A549 (cell line): ENCODE measurements around the gene CAMTA1. TPM values are rescaled to one million over a fixed set of nuclear protein-coding genes. Genes with fewer than 3 reads are reported as not detected.
"Not testable (repeated sequence)": the region's sequence is repeated elsewhere in the genome, so short reads cannot be mapped to it uniquely, and the experiment has no call there.

Experiments
- ATAC-seq, 2 experiments: fragments of 200-7000 bp in 1 of 2; fragments of >200 bp in 1 of 2; cut with Nextera tagmentation in 1 of 2; cut with Tn5 transposase in 1 of 2; 3 replicates each; pipeline versions ENCODE4 v1.8.0 to v1.9.1; 2018 to 2020; ENCODE audit warnings: mild to moderate bottlenecking in 1 of 2, moderate library complexity in 1 of 2
- CTCF ChIA-PET: fragments of 300-600 bp; sonication (Branson Sonifier 250); formaldehyde crosslinking; extraction: SDS; loops from one replicate; lab custom pipeline; 2021; ENCODE audit warnings: antibody characterized with exemption, inconsistent platforms; lab: Yijun Ruan, JAX
- POLR2A ChIA-PET: fragments of 350-600 bp; formaldehyde crosslinking; extraction: SDS; loops from one replicate; lab custom pipeline; 2021; ENCODE audit warnings: antibody characterized with exemption, inconsistent platforms; lab: Yijun Ruan, JAX
- DNase-seq, 2 experiments: peaks; one replicate each; pipeline versions ENCODE4 v3.0.0 to v3.0.0-alpha.2; 2011 to 2016; ENCODE audit warnings: low read depth in 1 of 2, low spot score in 1 of 2
- FAIRE-seq: peaks from 2 replicates; lab custom pipeline; 2011; peaks lifted over from hg19 to GRCh38; lab: Jason Lieb, UNC
- H3K27ac ChIP-seq, 2 experiments: fragments of >200 bp; sonication (Bioruptor Twin); formaldehyde crosslinking; 3 replicates each; pipeline ENCODE4 v1.5.1; 2016 to 2017
- H3K4me1 ChIP-seq: fragments of >200 bp; sonication (Bioruptor Twin); formaldehyde crosslinking; 3 replicates; pipeline ENCODE4 v1.6.1; 2016
- H3K4me2 ChIP-seq: fragments of >200 bp; sonication (Bioruptor Twin); formaldehyde crosslinking; 3 replicates; pipeline ENCODE4 v1.6.1; 2016
- H3K4me3 ChIP-seq: fragments of >200 bp; sonication (Bioruptor Twin); formaldehyde crosslinking; 3 replicates; pipeline ENCODE4 v1.5.1; 2016
- H3K9me3 ChIP-seq: fragments of >200 bp; sonication (Bioruptor Twin); formaldehyde crosslinking; 3 replicates; pipeline ENCODE4 v1.6.1; 2016
- BCL3 ChIP-seq: fragments of >200 bp; sonication (Bioruptor Twin); formaldehyde crosslinking; IDR thresholded peaks from 3 replicates; pipeline ENCODE4 v1.6.1; 2016
- CEBPB ChIP-seq, 2 experiments: fragments of >200 bp in 1 of 2; sonication (Bioruptor Twin) in 1 of 2; formaldehyde crosslinking in 1 of 2; IDR thresholded peaks; 2 replicates each; pipeline ENCODE4 v1.6.1; 2012 to 2016
- CTCF ChIP-seq: fragments of >200 bp; sonication (Bioruptor Twin); formaldehyde crosslinking; IDR thresholded peaks from 3 replicates; pipeline ENCODE4 v1.5.1; 2016
- E2F6 ChIP-seq: IDR thresholded peaks from 2 replicates; pipeline ENCODE4 v1.6.1; 2012; ENCODE audit warnings: low read depth, borderline replicate concordance
- EP300 ChIP-seq, 2 experiments: fragments of >200 bp; sonication (Bioruptor Twin); formaldehyde crosslinking; IDR thresholded peaks; 2 replicates in 1 of 2; 3 replicates in 1 of 2; pipeline ENCODE4 v1.6.1; 2016 to 2017
- ESRRA ChIP-seq: fragments of 150-350 bp; IDR thresholded peaks from 2 replicates; pipeline ENCODE4 v1.6.1; 2014; ENCODE audit warnings: mild to moderate bottlenecking, low read length, borderline replicate concordance
- FOSL2 ChIP-seq, 2 experiments: fragments of 450-650 bp in 1 of 2; fragments of >200 bp in 1 of 2; sonication (Bioruptor Twin) in 1 of 2; formaldehyde crosslinking; IDR thresholded peaks; 2 replicates each; pipeline versions ENCODE4 v1.5.0 to v1.6.1; 2016 to 2020; ENCODE audit warnings: mild to moderate bottlenecking in 1 of 2, moderate library complexity in 1 of 2
- GATA3 ChIP-seq: IDR thresholded peaks from 2 replicates; pipeline ENCODE4 v1.6.1; 2012; ENCODE audit warnings: borderline replicate concordance
- HDAC2 ChIP-seq: fragments of 200-600 bp; sonication (generic); IDR thresholded peaks from 2 replicates; pipeline ENCODE4 v1.6.1; 2016
- HOXB13 ChIP-seq: fragments of 250-450 bp; sonication (Bioruptor Pico); IDR thresholded peaks from 2 replicates; pipeline ENCODE4 v1.5.0; 2020; ENCODE audit warnings: low read depth, mild to moderate bottlenecking, moderate library complexity
- HOXB5 ChIP-seq: fragments of 250-450 bp; sonication (Bioruptor Pico); IDR thresholded peaks from 2 replicates; pipeline ENCODE4 v1.5.0; 2020; ENCODE audit warnings: mild to moderate bottlenecking, moderate library complexity
- PBX3 ChIP-seq: IDR thresholded peaks from 2 replicates; pipeline ENCODE4 v1.6.1; 2012
- RAD21 ChIP-seq, 2 experiments: fragments of >200 bp in 1 of 2; sonication (Bioruptor Twin) in 1 of 2; formaldehyde crosslinking in 1 of 2; IDR thresholded peaks in 1 of 2; conservative IDR thresholded peaks in 1 of 2; 2 replicates in 1 of 2; 3 replicates in 1 of 2; pipeline ENCODE4 v1.6.1; 2012 to 2018; ENCODE audit warnings: inconsistent platforms in 1 of 2
- RFX5 ChIP-seq: fragments of 450-650 bp; IDR thresholded peaks from 2 replicates; pipeline ENCODE4 v1.7.1; 2014; ENCODE audit warnings: antibody characterized with exemption, mild to moderate bottlenecking, moderate library complexity
- SREBF2 ChIP-seq: fragments of 450-650 bp; IDR thresholded peaks from 2 replicates; pipeline ENCODE4 v1.6.1; 2014; ENCODE audit warnings: mild to moderate bottlenecking, moderate library complexity
- ZC3H11A ChIP-seq: fragments of 450-650 bp; IDR thresholded peaks from 2 replicates; pipeline ENCODE4 v1.6.1; 2014; ENCODE audit warnings: antibody characterized with exemption, mild to moderate bottlenecking
- ZNF302 ChIP-seq: fragments of 250-450 bp; sonication (Bioruptor Pico); IDR thresholded peaks from 2 replicates; pipeline ENCODE4 v1.9.0; 2021; ENCODE audit warnings: inconsistent platforms, mild to moderate bottlenecking, moderate library complexity
- WGBS: methylation state at CpG from one replicate; pipeline ENCODE4 v1.1.6; 2017; ENCODE audit errors: missing lambda C conversion rate; 5-methylcytosine and 5-hydroxymethylcytosine counted together
- polyA plus RNA-seq, 4 experiments: library from polyadenylated mRNA; depleted of rRNA in 3 of 4; stranded (reverse); fragments of >200 nt; fragmentation: RNase III in 1 of 4; extraction: RNeasy Plus Mini Kit Qiagen cat#74134 plus additional on column Dnase treatment in 1 of 4; gene quantifications; 2 replicates in 3 of 4; 3 replicates in 1 of 4; pipeline ENCODE4 v1.2.3, GENCODE V29; 2011 to 2017

Gene CAMTA1
- polyA plus RNA-seq, 2 of the 4 experiments (the other 2 are of a cell fraction), result 58.8 to 75.0 TPM

- TF ChIP-seq CEBPB (IDR thresholded peaks at IDR 0.05) (no peak), FOSL2 (IDR thresholded peaks at IDR 0.05) (no peak), FOSL2 (CRISPR knock-in tag; IDR thresholded peaks at IDR 0.05) (no peak)
- TF ChIP-seq, all 56 proteins: peak for 0
Observed at GRCh38 chr1:7379441-7379971, 594.3 kb downstream of the CAMTA1 start (continued).

- 84% methylated on average over 8 of the region's 9 CpGs for WGBS
- H3K4me3 ChIP-seq, H3K4me2 ChIP-seq, POLR2A ChIA-PET, FAIRE-seq, ATAC-seq, CTCF ChIA-PET, DNase-seq, H3K4me1 ChIP-seq, H3K9me3 ChIP-seq: not testable (repeated sequence)
- H3K27ac ChIP-seq, result peak overlapping the region in 1 of 2 experiments; percentile 59; a peak in 2 of 6 replicates
Observed at GRCh38 chr1:7380068-7380467, 594.8 kb downstream of the CAMTA1 start.

- Histone ChIP-seq H3K9me3 (no peaks in the 10 kb centered on the region), H3K27ac (peak overlapping the region in 1 of 2 experiments; percentile 59; a peak in 2 of 6 replicates), H3K4me1 (no peaks in the 10 kb centered on the region), H3K4me3 (no peak overlapping the region), H3K4me2 (no peak overlapping the region)
- FAIRE-seq (no peak), DNase-seq (no peak), ATAC-seq (no peak)
- CTCF ChIA-PET, result no interaction called here
- POLR2A ChIA-PET, result no interaction called here
- 83% methylated on average over 3 of the region's 3 CpGs for WGBS
- no peak for TF ChIP-seq BCL3
- no peak for TF ChIP-seq ZC3H11A
- no peak for TF ChIP-seq EP300 (IDR thresholded peaks at IDR 0.05)
- no peak for TF ChIP-seq RAD21 (conservative IDR thresholded peaks at IDR 0.05 in 1 of 2, IDR thresholded peaks at IDR 0.05 in 1 of 2)
- TF ChIP-seq GATA3, result no peak
- TF ChIP-seq ZNF302 (CRISPR knock-in tag), result no peak
- no peak for TF ChIP-seq E2F6
- no peak for TF ChIP-seq ESRRA
- TF ChIP-seq PBX3, result no peak
- no peak for TF ChIP-seq CTCF
- TF ChIP-seq HOXB5, result no peak
- no peak for TF ChIP-seq FOSL2 (IDR thresholded peaks at IDR 0.05)
- no peak for TF ChIP-seq FOSL2 (CRISPR knock-in tag; IDR thresholded peaks at IDR 0.05)
- TF ChIP-seq SREBF2, result no peak
- no peak for TF ChIP-seq HOXB13
- TF ChIP-seq HDAC2, result no peak
- no peak for TF ChIP-seq RFX5
- TF ChIP-seq, all 56 proteins: peak for 0
Observed at GRCh38 chr1:7380712-7381111, 595.5 kb downstream of the CAMTA1 start.

GRCh38 chr1:7381729-7382128 is 596.5 kb downstream of the CAMTA1 start:
- POLR2A ChIA-PET, FAIRE-seq, H3K27ac ChIP-seq, H3K9me3 ChIP-seq, H3K4me3 ChIP-seq, ATAC-seq, H3K4me2 ChIP-seq, CTCF ChIA-PET, H3K4me1 ChIP-seq, DNase-seq: not testable (repeated sequence)
- 42% methylated on average over 3 of the region's 3 CpGs for WGBS
